HG02798 (cell line): Measurements from ENCODE around the gene ZBTB34.
A peak's percentile ranks its signal among the peaks of the same experiment; 100 is the strongest.

ENCODE experiments used
- ATAC-seq: cut with Tn5 transposase; IDR thresholded peaks from one replicate; pipeline ENCODE4 v1.9.1; 2021; ENCODE audit warnings: mild to moderate bottlenecking; ENCODE audit not compliant: unreplicated experiment, poor library complexity

Gene ZBTB34

DNA sequence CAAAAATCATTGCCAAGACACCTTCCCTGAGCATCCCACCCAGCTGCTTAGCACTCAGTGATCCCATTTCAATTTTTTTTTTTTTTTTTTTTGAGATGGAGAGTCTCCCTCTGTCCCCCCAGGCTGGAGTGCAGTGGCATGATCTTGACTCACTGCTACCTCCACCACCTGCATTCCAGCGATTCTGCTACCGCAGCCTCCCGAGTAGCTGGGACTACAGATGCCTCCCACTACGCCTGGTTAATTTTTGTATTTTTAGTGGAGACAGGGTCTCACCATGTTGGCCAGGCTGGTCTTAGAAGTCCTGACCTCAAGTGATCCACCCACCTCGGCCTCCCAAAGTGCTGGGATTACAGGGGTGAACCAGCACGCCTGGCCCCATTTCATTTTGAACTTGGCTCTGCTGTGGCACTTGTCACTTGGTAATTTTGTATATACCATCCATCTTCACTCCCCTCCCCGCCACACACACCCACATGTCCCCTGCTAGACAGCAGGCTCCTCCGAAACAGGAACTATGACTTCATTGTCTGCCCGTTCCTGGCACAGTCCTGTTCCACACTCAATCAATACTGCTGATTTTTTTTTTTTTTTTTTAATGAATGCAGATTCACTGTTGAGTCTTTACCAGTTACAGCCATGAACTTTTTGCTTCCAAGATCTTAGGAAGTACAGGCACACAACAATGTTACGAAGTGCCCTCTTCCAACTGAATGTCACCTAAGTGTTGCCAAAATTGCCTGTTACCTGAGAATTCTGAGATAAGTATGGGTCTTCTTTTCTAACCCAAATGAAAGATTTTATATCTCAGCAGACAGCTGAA lies 17.3 kb upstream of the ZBTB34 start:
- peak; percentile 51 for ATAC-seq

DNA sequence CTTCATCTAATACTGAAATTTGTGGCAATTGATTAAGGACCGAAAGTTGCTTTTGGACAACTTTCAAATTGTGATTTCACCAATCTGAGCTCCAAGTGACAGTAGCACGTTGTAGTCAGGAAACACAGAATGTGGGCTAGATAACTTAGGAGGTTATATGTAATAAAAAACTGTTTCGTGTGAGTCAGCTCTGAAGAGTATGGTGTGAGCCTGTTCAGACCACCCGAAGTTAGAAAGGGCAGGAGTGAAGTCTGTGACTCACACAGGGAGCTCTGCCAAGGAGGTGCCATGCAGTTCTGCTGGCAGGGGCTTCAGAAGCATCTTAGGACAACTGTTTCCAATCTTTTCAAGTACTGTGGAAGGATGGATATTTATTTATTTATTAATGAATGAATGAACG lies 16.4 kb upstream of the ZBTB34 start:
- no peak for ATAC-seq

DNA sequence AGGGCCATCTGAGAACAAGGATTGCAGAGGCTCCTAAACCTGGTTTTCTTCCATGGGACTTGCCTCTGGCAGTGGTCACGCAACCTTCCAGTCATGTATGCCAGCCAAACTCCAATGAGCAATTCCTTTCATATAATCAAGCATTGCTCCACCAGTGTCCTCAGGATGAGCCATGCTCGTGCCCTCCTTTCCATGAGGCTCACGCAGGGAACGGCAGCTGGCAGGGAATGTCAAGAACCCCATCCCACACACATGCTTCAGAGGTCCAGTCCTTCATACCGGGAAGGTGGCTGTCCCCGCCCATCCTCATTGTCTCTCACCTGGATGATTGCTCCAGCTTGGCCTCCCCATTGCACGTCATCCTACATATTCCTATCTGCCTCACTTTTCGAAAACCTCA lies 13.4 kb upstream of the ZBTB34 start:
- no peak for ATAC-seq

DNA sequence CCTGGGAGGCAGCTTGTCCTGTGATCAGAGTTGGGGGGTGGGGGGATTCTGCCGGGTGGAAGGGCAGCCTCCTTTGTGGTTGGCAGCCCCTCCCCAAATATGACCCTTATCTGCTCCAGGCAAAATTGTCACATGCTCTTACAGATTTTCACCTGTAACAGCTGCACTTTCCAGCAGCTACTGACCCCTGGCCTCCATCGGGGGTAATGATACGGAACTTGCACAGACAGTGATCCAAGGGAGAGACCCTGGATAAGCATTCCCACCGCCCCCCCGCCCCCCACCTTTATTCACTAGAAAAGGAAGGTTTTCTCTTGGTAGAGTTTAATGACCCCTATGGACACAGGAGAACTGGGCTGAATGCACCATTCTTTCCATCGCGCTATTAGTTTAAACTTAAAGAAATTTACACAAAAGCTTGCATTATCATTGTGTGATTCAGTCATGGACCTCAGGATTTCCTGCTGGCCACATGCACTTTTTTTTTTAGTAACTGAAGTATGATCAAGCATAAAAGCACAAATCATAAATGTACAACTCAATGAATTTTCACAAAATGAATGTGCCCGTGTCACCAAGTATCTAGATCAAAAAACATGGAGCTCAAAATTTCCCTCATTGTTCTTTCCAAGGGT lies 10.7 kb upstream of the ZBTB34 start:
- ATAC-seq: no peak

DNA sequence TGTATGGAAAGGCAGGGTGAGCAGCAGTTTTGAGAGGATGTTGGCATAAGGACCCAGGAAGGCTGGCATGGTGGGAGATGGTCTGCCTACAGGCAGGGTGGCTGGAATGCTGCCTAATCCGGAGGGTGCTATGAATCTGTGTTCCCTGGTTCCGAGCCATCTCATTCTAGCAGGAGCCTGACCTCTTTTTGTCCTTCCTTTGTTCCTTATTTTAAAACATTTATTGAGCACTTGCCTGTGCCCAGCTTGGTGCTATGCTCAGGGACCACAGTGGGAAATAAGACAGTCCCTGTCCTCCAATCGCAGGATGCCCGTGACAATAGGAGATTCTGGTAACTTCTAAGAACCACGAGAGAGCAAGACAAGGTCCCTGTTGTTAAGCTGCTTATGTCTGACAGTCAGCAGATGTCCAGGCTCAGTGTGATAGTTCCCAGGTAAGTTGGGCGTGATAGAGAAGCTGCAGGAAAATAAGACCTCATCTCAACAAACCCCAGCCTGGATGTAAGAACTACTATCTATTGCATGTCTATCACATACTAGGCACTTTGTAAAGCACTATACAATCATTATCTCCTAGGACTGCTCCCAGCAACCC lies 9.1 kb upstream of the ZBTB34 start:
- ATAC-seq: no peak

DNA sequence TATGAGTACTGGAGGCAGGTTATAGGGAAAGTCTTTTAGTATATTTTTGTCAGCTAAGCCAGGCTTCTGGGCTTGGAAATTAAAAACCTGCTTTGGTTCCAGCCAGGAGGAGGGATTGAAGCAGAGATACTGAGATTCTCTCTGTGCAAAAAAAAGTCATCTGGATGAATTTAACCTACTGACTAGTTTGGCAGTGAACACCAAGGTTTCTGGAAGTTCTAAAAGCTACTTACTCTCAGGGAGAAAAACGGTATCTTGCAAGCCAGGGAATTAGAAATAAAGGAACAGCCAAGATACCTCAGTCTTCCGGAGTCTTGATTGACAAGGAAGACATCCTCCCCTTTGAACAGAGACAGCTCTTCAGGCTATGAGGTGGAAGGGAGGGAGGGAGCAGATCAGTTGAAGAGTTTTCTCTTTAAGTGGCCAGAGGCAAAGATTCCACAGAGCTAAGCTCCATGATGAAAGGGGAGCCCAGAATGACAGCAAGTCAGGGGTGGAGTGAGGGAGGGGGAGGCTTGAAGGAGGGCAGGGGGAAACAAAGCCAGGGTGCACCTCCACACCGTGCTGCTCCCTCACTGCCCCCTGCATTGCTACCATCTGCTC lies 8.3 kb upstream of the ZBTB34 start:
- no peak for ATAC-seq

DNA sequence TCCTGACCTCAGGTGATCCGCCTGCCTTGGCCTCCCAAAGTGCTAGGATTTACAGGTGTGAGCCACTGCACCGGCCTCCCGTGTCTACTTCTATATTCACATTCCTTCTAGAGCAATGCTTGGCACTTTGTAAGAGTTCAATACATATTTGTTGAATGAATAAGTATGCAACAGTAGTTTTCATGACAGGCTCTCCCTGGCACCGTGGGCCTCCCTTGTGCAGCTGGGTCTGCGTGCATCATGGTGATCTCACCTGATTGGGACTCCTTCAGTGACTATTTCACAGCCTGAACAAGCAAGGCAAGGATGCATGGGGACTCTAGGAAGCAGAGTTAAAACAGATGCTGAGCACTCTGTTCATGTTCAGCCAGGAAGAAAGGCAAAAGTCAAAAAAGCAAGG lies 6.8 kb upstream of the ZBTB34 start:
- ATAC-seq: no peak

DNA sequence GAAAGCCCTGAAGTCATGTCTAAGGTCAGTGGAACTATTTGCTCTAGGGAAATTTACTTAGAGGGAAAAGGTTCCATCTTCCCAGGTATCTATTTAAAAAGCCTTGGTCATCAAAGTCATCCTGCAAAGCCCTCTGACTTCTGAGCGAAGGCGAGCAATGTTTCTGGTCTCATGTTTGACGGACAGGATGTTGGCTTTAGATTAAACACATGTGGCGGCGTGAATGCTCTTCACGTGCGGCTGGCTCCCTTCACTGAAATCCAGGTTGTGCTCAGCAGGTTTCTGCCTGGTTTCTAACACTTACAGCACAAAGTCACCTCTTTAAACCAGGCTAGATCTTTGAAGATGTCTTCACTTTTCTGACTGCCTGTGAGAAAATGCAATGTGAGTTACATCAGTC lies 5.7 kb upstream of the ZBTB34 start:
- ATAC-seq: no peak

DNA sequence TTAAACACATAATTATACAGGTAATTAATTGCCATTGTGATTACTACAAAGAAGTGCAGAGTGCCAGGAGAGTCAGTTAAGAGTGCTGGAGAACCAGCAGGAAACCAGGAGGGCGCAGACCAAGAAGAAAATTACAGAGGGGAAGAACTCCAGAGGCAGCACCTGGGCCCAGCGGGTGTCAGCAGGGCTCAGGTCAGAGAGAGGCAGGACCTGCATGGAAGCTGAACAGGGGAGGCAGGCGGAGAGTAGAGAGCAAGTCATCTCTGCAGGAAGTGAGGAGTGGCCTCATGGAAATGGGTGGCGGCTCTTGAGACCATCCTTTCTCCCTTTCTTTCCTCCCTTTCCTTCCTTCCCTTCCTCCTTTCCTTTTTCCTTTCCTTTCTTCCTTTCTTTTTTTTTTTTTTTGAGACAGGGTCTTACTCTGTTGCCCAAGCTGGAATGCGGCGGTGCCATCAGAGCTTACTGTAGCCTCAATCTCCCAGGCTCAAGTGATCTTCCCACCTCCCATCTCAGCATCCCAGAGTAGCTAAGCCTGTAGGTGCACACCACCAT lies 4.0 kb upstream of the ZBTB34 start:
- no peak for ATAC-seq

DNA sequence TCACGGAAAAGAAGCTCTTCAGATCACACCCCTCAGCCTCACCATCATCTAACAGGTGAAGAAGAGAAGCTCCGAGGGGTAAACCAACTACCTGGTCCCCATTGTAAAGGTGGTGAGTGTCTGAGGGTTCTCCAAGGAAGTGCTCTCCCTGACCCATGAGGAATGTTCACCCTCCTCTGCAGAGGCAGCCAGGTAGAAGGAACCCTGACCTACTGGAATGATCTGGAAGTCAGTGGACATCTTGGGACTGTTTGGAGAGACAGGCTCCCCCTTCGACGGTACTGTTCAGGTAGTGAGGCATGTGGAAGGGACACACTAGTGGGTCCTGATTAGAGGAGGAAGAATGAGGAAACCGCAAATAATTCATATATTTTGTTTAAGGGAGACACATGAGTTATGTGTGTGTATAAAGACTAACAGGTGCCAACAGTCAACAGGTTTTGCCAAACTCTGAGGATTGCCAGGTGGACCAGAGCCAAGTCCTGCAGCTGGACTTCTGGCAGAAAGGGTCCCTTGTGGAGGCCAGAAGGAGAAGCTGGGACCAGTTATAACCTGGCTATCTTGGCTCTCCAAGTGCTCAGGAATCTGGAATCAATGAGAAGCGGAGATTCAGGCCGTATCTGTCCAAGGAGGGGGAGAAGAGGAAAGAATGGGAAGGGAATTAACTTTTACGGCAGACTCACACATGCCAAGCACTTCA lies 3.0 kb upstream of the ZBTB34 start:
- no peak for ATAC-seq

DNA sequence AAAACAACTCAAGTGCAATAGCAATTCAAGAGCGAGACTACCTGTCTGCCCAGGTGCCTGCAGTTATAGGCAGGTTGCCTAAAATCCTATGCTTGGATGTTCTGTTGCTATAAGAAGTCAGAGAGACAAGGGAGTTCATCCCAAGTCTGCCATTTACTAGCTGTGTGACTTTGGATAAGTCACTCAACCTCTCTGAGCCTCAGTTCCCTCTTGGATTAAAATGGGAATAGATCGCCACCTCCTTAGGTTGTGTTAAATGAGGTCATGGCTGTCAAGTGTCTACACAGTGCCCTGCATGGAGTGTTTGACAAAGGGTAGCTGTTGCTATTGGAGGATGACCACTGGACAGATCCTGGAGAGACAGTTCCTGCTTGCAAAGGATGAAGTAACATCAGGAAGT lies 1.3 kb upstream of the ZBTB34 start:
- ATAC-seq: no peak

DNA sequence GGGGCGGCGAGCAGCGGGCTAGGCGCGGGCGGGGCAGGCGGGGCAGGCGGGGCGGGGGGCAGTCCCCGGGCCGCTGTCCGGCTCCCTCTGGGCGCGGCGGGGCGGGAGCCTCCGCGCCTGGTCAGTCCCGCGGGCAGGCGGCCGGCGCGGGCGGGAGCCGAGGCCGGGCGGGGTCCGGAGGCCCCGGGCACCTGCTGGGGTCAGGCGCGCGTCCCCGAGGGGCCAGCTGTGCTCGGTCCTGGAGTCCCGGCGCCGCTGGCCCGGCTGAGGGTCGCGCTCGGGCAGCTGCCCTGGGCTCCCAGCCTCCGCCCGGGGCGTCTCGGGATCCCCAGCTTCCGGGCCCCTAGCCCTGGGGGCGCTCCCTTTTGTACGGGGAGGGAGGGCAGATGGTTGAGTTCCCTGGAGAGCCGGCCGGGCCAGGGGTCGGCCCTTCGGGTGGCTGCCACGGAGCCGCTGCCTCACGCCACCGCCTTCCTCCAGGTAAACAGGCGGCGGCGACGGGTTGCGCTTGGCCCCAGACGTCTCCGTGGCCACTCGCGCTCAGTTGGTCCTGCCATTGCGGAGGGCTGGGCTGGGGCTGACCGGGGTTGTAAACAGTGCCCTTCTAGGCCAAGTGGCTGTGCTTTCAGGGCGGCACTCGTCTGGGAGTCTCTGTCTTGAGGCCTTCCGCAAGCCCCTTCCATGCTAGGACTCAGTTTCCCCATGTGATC lies 473 bp downstream of the ZBTB34 start:
- peak; percentile 30 for ATAC-seq

DNA sequence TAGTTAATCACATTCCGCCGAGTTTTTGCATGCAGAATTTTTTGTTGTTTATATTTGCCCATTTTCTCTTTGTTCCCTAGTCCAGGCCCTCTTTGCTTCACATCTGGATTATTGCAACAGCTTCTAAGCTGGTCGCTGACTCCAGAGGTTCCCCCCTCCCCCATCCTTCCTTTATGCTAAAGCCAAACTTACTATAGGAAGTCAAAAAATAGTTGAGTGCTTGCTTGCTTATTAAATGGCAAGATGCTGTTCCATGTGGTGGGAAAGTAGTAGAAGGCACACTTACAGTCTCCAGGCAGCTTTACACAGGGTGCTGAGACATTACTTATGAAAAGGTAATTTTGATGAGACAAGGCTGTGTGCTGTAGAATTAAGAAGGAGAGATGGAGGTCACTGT lies 1.3 kb downstream of the ZBTB34 start:
- no peak for ATAC-seq

DNA sequence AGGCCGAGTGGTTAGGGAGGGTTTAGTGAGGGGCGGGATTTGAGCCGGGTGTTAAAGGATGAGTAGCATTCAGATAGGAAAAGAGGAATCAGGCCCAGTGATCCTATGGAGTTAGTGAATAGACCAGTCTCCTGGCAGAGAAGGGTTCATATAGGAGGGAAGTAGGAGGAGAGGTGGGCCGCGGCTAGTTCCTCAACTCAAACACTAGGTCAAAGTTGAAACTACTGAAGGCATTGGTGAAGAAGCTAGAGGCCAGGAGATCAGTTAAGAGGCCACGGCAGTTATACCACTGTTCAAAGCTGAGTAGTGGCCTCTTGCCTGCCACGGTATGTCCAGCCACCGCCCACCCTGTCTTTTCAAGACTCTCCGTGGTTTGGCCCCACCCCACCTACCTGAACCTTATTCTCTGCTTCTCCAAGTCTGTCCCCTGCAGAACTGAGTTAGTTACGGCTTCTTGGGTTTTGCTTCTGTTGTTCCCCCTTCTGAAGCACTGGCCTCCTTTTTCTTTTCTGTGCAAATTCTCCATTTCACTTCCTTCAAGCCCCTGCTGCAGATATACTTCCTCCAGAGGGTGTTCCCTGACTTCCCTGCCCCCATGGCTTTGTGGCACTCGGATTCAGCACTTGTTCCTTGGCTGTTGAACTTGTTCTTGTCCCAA lies 1.8 kb downstream of the ZBTB34 start:
- no peak for ATAC-seq

DNA sequence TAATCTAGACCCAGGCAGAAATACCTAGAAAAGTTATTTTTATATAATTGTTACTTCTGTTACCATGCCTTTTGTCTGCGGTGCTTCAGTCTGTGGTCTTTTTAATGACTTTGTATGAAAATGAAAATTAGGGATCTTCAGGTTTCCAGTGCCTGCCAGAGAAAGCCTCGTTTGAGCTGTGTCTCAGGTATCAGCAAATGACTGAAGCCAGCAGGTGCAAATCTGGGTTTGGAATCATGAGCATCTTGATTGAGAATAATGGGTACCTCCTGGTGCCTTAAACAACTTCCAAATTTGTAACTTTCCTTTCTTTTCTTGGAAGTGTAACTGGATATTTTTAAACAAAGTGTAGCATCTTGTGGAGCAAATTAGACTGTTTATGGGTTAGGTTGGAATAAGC lies 4.3 kb downstream of the ZBTB34 start:
- ATAC-seq: no peak

DNA sequence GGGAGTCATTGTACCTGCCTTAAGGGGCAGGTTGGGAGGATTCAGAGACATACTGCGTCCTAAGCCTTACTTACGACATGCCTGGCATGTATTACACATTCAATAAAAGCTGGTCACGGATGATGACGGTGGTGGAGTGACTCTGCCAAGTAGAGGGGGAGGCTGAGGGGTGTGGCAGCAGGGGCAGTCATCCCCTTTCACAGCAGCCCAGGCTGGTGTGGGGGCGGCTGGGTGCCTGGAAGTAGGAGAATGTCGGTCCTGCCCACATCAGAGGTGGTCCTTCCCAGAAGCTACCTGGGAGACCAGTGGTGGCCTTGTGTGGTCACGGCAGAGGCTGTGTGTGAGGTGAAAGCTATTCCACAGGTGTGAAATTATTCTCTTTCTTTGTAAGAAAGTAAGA lies 8.9 kb downstream of the ZBTB34 start:
- no peak for ATAC-seq

DNA sequence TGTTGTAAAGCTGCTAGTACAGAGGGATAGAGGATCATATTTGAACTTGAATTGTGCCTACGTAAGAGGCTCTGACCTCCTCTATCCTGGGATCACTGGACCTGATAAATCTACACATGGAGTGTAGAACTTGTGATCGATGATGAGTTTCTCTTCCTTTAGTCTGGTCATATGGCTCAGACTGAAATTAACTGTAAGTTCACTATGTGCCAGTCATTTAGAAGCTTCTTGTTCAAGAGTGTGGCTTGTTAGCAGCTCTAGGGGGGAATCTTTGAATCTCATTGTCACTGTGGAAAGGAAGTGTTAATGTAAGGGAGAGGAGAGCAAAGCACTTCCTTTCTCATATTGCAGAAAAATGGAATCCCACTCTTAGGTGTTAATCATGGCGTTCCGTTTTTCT lies 12.1 kb downstream of the ZBTB34 start:
- no peak for ATAC-seq

DNA sequence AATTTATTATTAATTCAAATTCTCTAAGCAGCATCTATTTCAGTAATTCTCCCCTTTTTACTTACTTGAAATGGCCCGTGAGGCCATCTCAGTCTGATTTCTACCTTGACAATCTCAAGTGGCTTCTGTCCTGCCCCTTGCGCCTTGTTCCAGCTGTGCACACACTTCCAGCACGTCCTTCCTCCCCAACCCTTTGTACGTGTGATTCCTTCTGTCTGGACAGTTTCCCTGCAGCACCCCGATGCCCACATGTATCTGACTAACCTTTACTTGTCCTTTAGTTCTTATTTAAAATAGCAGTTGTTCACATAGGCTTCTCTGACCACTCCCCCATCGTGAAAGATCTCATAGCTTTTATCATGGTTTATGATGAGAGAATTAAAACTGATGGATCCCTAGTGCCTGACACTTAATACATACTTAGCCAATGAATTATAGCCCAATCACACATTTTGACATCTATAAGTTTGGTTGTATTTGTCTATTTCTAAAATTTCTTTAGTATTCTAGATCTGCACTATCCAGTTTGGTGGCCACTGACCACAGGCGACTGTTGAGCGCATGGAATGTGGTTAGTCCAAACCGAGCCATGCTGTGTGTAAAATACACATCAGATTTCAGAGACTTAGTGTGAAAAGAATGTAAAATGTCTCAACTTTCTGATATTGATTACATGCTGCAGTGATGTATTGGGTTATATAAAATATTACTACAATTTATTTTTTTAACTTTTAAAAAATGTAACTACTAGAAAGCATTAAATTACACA lies 14.3 kb downstream of the ZBTB34 start:
- no peak for ATAC-seq
